GM19324 (cell line): ENCODE measurements around the gene TMEM98.
"Not testable (repeated sequence)": the region's sequence is repeated elsewhere in the genome, so short reads cannot be mapped to it uniquely, and the experiment has no call there.

Experiments used
- ATAC-seq: cut with Tn5 transposase; IDR thresholded peaks from one replicate; pipeline ENCODE4 v1.9.1; 2021; ENCODE audit warnings: mild to moderate bottlenecking, moderate library complexity; ENCODE audit not compliant: unreplicated experiment, low FRiP score

TMEM98 gene

GRCh38 chr17:32913593-32913992, 14.4 kb upstream of the TMEM98 start:
- ATAC-seq = no peak

DNA sequence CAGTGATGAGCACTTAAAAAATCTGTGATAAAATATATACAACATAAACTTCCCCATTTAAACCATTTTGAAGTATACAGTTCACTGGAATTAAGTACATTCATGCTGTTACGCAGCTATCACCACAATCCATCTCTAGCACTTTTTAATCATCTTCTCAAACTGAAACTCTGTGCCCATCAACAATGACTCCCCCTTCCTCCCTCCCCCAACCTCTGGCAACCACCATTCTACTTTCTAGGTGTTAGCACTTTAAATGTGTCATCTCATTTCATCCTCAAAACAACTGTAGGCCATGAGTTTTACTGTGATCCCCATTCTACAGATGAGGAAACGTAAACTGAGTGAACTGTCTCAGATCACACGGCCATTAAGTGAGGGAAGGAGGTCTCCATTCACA, 13.8 kb upstream of the TMEM98 start:
- ATAC-seq = no peak

DNA sequence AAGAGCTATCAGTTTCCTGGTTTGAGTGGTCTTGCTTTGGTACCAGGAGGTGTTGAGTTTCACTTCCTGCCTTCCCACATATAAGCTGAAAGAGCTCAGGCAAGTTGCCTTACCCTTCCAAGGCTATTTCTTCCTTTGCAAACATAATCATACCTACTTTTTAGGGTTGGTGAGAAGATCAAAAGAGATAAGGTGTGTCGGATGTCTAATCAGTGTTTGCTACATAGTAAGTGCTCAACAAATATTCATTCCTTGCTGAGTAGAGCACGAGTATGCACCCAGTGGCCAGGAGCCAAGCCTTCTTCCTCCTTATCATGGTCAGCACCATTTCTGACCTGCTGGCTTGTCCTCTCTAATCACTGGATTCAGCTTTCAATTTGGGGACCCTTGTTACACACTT, 12.7 kb upstream of the TMEM98 start:
- no peak for ATAC-seq

DNA sequence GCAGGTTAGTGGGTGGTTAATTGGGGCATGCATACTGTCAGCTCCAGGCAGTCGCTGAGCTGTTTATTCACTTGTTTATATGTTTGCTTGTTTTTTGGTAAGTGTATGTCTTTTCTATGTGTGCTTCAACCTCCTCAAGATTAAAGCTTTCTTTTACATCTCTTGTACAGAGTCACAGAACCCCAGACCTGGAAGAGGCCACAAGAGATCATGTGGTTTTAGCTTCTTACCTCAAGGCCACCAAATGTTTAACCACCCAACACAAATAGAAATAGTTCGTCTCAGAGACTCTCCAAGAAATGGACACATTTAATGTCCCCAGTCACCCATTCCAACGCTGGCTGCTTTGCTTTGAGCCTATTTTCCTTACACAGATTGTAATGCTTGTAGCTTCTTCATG, 11.8 kb upstream of the TMEM98 start:
- no peak for ATAC-seq

DNA sequence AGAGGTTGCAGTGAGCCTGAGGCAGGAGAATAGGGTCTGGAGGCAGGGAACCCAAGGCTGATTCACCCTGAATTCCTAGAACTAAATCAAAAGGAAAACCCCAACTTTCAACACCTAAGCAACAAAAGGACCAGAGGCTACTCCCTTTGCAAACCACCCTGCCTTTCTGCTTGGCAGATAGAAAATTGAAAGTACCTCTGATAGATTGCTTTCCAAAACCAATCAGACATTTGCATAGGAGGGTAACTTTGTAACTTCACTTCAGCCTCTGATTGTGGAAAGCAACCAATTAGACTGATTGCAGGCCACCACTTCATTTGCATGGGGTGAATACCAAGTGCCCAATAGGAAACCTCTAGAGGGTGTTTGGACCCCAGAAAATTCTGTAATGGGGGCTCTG, 10.9 kb upstream of the TMEM98 start:
- ATAC-seq = no peak

DNA sequence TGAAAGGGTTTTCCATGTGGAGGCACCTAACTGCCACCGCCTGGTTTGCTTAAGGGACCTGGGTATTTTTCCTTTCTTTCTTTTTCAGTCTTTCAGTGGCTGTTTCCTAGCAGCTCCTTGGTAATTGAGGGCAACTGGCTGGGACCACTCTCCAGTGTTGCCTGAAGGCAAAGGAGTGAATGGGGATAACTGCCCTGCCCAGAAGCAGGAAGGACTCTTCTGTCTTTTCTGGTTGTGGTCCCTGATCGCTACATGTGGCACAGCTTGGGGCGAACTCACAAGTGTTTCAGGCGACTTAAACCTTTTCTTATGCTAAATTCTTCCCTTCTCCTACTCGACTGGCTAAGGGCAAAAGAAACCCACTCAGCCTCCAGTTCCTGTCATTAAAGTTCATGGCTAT, 10.1 kb upstream of the TMEM98 start:
- ATAC-seq = no peak

GRCh38 chr17:32919876-32920275, 8.1 kb upstream of the TMEM98 start:
- ATAC-seq = not testable (repeated sequence)

- no peak for ATAC-seq
Observed at GRCh38 chr17:32920293-32920692, 7.7 kb upstream of the TMEM98 start.

GRCh38 chr17:32921017-32921416, 6.9 kb upstream of the TMEM98 start:
- no peak for ATAC-seq

DNA sequence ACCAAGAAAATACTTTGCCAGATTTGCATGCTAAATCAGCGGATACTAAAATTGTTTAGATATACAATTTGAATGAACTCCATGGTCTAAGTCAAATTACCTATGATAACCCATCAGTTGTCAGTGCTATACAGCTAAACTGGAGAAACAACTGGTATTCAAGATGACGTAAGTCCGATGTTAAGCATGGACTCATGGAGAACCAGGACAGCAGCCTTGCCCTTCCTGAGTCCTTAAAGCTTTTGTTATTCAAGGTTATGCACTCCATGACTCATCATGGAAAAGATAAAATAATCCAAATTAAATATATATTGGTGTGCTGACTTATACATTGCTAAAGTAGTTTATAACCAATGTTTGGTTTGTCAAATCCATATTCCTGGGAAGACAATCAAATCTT, 4.0 kb upstream of the TMEM98 start:
- ATAC-seq = not testable (repeated sequence)

DNA sequence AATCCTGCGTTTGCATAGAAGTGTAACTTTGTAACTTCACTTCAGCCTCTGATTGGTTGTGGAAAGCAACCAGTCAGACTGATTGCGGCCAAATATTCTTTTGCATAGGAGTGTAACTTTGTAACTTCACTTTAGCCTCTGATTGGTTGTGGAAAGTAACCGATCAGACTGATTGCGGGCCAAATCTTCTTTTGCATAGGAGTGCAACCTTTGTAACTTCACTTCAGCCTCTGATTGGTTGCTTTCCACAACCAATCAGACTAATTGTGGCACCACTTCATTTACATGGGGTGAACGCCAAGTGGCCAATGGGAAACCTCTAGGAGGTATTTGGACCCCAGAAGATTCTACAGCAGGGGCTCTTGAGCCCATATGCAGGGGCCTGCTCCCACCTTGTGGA, 1.8 kb upstream of the TMEM98 start:
- no peak for ATAC-seq

DNA sequence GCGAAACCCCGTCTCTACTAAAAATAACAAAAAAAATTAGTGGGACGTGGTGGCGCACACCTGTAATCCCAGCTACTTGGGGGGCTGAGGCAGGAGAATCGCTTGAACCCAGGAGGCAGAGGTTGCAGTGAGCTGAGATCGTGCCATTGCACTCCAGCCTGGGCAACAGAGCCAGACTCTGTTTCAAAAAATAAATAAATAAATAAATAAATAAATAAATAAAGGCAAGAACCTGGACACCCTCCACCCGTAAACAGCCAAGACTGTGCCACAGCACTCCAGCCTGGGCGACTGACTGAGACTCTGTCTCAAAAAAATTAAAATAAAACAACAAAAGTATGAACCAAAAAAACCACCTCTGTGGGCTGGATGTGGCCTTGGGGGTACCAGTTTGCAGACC, 1.2 kb upstream of the TMEM98 start:
- ATAC-seq = not testable (repeated sequence)

DNA sequence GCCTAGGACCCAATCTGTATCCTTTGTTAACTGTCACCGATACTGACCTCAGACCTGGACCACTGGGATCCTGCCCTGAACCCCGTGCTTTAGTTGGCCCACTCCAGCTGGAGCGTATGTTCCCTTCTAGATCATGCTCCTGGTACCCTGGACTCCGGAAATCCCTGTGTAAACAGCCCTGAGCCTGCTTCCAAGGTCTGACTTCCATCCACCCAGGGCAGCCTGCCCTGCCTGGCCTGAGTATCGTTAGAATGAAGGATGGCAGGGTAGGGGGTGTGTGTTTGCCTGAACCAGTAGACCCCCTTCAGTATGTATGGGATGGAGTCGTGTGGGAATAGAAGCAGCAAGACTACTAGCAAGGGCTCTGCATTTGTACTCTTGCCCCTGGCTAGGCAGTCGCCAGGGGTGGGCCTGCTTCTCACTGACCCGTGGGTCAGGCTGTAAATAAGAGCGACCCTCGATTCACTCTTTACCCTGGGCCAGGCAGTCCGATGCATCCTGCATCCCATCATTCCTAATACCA, 691 bp upstream of the TMEM98 start:
- ATAC-seq = no peak

- ATAC-seq = no peak
Observed at GRCh38 chr17:32928586-32929535, 908 bp downstream of the TMEM98 start.

DNA sequence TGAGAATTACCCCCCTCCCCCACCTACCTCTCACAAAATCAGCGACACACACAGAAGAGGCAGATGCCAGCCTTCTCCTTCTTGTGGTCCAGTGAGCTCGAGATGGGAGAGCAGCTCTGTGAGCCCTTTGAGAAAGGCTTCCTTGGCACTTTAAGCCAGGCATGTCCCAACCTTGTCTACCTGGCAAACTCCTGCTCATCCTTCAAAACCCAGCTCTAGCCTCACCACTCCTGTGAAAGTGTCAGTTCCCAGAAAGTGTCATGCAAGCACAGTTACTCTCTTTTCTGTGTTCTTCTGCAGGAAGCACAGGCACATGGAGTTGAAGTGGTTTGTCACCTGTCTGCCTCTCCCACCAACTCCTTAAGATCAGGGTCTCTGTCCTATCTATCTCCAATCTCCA, 1.6 kb downstream of the TMEM98 start:
- no peak for ATAC-seq

DNA sequence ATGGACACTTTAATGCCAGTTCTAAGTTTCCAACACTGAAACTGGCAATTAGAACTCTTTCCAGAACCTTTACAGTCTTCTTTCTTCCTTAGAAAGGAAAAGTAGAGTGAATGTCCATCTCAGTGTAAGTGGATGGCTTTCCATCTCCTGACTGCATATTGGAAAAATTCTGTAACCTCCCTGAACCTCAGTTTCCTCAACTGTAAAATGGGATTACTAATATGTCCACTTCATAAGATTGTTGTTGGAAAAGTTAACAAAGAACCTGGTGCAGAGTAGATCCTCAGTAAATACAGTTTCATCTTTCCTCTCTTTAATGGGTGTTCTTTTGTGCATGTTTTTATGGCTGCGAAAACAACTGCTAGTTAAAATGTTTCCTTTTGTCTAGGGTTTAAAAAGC, 2.6 kb downstream of the TMEM98 start:
- ATAC-seq = no peak

DNA sequence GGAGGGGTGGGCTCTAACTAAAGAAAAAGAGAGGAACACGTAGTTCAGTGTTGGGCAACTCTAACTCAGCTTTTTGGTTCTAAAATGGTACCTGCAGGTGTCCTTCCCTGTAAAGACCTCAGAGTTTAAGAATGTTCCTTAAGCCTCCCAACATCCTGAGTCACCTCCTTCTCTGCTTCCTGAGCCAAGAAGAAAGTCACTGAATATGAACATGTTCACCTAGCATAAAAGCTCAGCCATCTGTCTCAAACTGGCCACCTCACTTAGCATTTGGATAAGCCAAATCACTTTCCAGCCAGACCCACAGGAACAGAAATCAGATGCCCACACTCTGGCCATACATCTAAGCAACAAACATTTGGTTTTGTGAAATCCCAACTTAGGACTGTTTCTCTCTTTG, 3.7 kb downstream of the TMEM98 start:
- ATAC-seq = no peak

DNA sequence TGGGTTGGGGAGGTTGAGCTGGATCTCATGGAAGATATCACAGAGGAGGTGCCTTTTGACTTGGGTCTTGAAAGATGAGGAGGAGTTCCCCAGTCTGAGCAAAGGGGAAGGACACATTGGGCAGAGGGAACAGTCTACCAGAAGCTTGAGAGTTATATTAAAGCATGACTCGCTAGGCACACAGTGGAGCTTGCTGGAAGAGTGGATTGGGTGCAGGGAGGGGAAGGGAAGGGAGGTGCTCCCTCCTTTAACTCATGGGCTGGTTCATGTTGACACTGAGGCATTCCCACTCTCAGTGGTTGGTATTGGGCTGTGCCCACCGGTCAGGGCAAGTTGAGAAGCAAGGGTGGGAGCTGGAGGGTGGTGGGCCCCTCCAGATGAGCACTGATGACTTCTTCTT, 5.9 kb downstream of the TMEM98 start:
- ATAC-seq = no peak

DNA sequence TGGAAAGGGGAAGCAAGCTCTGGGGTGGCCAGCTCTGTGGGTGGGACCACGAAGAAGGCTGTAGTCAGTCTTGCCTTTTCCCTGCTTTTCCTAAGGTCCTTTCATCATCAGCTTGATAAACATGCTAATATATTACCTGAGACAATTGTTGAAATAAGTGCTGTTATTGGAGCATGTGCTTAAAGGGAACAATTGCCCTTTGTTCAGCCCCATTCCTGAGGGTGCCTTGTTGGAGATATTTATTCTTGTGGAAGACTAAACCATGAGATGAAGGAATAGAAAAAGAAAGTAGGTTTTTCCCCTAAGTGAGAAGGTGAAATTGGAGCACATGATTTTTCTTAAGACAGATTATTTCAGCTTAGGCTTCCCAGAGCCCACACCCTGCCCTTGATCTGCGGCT, 7.8 kb downstream of the TMEM98 start:
- ATAC-seq = no peak

DNA sequence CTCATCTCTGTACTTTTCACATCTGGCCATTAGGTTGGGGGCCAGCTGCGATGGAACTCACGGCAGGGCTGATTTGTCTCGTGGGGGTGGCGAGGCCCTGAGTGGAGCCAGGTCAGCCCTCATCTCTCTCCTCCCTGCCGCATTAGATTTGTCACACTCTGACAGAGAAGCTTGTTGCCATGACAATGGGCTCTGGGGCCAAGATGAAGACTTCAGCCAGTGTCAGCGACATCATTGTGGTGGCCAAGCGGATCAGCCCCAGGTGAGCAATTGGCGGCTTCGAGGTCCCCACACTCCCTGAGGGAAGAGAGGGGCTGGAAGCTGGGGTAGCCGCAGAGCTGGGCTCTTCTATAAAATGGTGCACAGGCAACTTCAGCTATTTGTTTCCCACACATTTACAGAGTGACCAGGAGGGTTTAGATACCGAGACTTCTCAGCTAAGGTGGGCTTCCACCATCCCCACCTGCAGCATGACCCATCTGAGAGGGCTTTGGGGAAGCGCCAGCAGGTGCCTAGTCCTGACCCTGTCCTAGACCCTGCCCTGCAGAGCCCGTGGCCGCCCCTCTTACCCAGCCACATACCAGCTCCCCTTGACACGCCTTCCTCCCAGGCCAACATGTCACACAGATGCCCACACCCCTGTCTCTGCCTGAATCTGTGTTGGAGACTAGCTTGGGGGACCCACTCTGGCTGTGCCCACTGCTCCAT, 8.4 kb downstream of the TMEM98 start:
- no peak for ATAC-seq

DNA sequence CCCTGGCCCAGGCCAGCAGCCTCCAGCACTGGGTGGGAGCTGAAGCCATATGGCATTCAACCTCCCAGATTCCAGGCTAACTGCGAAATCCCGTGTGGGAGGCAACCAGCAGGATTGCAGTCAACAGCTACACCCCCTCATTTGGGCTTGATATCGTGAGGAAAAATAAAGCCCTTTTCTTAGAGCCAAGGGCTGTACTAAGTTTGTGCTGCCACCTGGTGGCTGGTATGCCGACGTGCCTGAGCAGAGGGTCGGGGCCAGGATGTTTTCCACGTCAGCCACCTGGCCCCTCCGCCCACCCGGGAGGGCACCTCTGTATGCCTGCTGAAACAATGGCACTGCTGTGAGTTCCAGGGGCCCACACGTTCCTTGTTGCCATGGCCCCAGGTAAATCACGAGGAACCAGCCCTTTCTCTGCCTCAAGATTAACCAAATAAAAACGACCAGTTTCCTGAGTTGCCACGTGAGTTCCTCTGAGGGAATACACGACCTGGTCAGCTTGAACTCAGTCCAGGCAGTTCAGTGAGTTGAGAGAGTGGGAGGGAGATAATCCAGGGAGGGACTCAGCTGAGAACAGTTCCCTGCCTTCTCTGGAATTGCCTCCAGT, 9.0 kb downstream of the TMEM98 start:
- ATAC-seq = no peak
